NCI-H1930 (cell line): ENCODE measurements around the gene BCL11B.
A peak's percentile ranks its signal among the peaks of the same experiment; 100 is the strongest.

Experiments
- DNase-seq, 2 experiments: peaks; one replicate each; lab custom pipeline; 2025; lab: John Stamatoyannopoulos, UW

BCL11B gene

DNA sequence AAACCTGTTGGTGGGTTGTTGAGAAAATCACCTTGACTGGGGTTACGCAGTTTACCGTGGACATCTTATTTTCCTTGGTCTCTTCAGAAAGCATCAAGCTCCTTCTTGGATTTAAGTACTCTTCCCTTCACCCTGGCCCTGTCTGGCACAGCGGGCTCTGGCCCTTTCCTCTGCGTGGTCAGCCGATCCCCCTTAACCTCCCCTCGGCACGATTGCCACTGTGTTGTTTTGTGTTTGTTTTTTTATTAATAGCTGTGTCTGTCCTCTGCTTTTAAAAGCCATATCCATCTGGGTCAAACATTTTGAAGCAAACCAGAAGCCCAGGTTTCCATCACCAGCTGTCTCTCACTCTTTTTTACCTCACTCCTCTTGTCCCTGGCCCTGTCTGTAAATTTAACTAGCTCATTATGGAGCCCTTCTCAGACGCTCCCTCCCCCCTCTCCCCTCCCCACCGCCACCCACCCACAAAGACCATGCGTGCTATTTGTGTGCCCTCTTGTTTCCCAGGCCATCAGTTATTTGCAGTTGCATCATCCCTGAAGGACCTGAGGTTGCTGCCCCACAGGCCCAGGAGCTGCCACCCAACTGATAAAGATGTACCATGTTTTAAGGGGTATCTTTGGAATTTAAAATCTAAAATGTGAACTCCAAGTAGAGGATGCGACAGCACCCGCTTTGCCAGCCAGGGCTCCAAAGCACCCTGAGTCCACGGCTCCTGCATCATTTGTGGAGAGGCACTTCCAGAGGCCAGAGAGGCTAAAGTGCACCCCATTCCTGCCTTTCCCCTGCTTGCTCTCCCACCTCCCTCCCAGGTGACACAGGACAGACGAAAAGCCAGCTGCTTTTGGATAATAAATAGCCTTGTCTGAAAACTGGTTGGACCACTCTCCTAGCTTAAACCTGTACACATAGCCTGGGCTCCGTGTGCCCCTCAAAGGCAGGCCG lies 3.9 kb downstream of the BCL11B start:
- DNase-seq = no peak

DNA sequence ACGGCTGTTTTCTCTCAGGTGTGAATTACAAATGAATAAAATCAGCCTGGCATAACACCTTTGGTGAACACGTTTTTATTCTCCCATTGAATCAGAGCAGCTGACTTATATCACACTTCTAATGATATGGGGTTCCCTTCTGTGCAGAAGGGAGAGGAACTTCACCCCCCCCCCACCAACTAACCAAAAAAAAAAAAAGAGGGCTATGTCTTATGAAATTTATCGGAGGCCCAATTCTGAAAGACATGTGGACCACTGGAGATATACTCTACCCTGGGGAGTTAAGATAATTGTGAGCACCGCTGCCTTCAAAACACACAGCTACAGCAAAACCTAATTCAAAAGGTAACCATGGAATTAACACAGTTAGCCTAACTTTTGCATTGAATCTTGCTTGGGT lies 4.6 kb downstream of the BCL11B start:
- DNase-seq = no peak

GRCh38 chr14:99266181-99267178 lies 5.5 kb downstream of the BCL11B start:
- DNase-seq = peak in 1 of 2 experiments; percentile 61

GRCh38 chr14:99265571-99265970 lies 6.4 kb downstream of the BCL11B start:
- no peak for DNase-seq

GRCh38 chr14:99264691-99265450 lies 7.1 kb downstream of the BCL11B start:
- no peak for DNase-seq

- DNase-seq = no peak
These were observed 8.2 kb downstream of the BCL11B start for GRCh38 chr14:99263564-99264330.

DNA sequence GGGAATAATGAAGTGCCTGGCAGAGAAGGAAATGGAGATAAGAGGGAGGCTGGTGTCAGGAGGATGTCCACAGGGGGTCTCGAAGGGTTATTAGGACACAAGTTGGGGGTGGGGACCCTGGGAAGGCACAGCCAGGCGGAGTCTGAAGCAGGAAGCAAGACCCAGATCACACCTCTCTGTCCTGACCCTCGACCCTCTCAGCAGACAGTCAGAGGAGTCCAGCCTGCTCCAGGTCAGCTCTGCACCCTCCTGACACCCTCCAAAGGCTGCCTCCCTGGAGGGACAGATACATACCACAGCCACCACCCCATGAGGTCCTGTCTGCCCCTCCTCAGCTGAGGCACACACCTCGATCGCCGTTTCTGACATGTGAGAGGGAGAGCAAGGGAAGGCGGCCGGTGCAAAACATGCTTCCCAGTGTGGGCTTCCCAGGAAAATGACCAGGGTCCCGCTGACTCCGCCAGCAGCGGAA lies 9.0 kb downstream of the BCL11B start:
- no peak for DNase-seq

DNA sequence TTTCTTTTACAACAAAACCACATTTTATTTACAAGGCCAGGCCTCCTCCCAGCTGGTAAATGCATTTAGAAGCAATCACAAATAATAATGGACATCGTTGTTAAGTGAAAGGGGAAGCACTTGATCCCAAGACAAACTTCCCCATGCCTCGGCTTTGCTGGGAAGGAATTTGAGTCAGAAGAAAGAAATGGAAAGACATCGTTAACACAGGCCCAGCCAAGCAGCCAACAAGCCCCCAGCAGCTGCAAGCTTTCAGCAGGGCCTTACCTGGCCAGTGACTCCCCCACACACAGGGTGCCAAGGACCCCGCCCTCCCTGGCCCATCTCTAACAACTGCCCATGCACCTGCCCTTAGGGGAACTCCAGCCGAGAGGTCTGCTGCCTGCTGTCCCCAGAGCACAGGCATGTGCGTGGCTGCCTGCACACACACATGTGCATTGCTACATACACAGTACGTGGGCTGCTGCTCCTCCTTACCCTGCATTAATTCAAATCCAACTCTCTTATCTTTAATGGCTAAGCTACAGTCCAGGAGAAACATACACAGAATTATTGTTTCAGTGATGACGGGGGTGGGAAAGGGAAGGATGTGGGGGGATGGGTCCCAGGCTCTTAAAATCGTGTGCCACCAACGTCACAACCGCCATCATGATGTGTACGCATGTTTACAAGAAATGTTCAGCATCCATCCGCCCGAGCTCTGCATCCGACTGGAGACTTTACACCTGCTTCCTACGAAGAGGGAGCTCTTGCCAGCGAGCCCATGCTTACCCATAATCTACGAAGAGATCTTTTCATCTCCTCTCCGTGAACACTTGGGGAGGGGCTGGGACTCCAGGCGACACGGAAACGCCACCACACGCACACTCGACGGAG lies 9.8 kb downstream of the BCL11B start:
- no peak for DNase-seq

GRCh38 chr14:99260587-99261551 lies 11.1 kb downstream of the BCL11B start:
- DNase-seq = no peak

- DNase-seq = no peak
These were observed 11.9 kb downstream of the BCL11B start for GRCh38 chr14:99260116-99260515.

GRCh38 chr14:99258876-99259726 lies 12.9 kb downstream of the BCL11B start:
- no peak for DNase-seq

- DNase-seq = no peak
These were observed 13.6 kb downstream of the BCL11B start for GRCh38 chr14:99258341-99258861.

DNA sequence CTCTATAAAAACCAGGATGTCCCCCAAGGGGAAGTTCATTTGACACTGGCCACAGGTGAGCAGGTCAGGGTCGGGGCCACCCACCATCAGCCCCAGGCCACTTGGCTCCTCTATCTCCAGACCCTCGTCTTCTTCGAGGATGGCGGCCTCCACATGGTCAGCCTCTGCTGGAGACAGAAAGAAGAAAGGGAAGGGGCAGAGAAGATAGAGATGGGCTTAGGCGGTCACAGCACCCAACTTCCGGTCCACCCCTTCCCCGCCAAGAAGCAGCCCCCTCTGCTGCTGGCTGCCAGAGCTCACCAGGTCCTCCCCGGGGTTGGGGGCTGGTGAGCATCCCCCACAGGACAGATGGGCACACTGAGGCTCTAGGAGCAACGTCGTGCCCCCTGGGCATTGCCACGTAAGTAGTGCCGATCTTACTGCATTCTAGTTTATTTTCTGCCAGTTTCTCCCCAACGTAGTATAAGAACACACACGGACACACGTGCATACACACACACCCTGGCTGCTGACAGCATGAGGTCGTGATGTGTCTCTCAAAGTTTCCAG lies 14.2 kb downstream of the BCL11B start:
- no peak for DNase-seq

- DNase-seq = no peak
These were observed 14.8 kb downstream of the BCL11B start for GRCh38 chr14:99257122-99257672.

DNA sequence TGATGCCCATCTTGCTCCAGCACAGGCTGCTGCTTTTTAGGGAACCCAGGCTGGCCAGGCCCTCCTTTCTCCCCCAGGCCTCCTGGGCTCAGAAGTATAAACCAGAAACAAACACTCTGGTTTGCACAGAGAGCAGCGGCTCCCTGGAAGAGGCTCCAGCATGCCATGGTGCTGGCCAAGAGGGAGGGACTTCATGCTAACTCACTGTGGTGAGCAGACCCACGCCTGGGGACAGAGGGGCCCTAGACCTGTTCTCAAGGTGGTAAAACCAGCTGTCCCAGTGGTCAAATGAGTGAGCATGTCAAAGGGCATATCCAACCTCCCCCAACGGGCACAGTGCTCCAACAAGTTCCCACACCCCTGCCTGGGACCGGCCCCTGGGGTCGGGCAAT lies 15.5 kb downstream of the BCL11B start:
- DNase-seq = no peak

GRCh38 chr14:99255621-99256482 lies 16.1 kb downstream of the BCL11B start:
- DNase-seq = no peak
